ENCODE measurements around the gene EYS. TPM values are rescaled to one million over a fixed set of nuclear protein-coding genes. Genes with fewer than 3 reads are reported as not detected.
"Not testable (repeated sequence)": the region's sequence is repeated elsewhere in the genome, so short reads cannot be mapped to it uniquely, and the experiment has no call there.

The EYS gene
- total RNA-seq, 6 experiments from 2014 or later: 0.54 to 2.3 (median 0.74) TPM; not detected in 1

DNA sequence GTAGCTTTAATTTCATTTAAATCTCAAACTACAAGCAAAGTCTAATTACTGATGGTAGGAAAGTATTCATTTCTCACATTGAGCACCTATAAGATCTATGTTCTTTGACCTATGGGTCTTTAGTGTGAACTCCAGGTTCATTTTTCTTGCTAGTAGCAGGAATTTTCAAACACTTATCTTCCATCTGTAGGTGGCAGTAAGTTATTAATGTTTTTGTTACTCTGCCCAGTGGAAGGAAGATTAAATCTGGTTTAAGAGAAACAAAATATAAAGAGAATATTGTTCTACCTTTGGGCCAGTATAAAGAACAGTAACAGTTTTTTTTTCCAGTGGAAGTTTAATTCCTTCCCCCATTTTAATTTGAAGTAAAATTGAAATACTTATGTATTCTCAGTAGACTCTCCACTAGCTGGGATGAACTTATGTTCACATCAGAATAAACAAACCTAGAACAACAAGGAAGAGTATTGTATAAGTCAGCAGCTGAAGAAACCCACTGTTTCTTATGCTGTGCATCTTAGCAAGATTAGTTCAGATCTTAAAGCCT is 1743.2 kb downstream of the EYS start:
- intact Hi-C loops (cut with DNase I): no loop called here
- no peak for DNase-seq

DNA sequence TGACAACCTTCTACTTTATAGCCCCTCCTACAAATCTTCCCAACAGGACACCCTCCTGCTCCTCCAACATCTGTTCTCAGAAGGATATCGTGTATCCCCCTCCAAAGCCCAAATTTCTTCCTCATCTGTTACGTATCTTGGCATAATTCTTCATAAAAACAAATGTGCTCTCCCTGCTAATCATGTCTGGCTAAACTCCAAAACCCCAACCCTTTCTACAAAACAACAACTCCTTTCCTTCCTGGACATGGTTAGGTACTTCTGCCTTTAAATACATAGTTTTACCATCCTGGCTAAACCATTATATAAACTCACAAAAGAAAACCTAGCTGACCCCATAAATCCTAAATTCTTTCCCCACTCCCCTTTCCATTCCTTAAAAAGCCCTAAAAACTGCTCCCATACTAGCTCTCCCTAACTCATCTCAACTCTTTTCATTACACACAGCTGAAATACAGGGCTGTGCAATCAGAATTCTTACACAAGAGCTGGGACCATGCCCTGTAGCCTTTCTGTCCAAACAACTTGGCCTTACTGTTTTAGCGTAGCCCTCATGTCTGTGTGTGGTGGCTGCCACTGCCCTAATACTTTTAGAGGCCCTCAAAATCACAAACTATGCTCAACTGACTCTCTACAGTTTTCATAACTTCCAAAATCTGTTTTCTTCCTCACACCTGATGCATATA is 1753.5 kb downstream of the EYS start:
- intact Hi-C loops (cut with DNase I); H3K27ac ChIP-seq: not testable (repeated sequence)
- WGBS (ENCODE audit: insufficient coverage, low coverage, low lambda C conversion rate, missing lambda C conversion rate): 39% methylated on average over 3 of the region's 3 CpGs

More for the DNA sequence above, 1743.2 kb downstream of the EYS start:
- Histone ChIP-seq H3K4me1 (no peaks in the 10 kb centered on the region), H3K4me3 (no peak overlapping the region), H3K27me3 (no peaks in the 10 kb centered on the region), H3K9me3 (no peaks in the 10 kb centered on the region), H3K27ac (no peak overlapping the region), H3K36me3 (no peaks in the 10 kb centered on the region)
- ATAC-seq: peak in 2 of 4 donors; percentile 18 to 26
- no peak for TF ChIP-seq POLR2A (IDR thresholded peaks at IDR 0.05)
- TF ChIP-seq, protein P1, sequence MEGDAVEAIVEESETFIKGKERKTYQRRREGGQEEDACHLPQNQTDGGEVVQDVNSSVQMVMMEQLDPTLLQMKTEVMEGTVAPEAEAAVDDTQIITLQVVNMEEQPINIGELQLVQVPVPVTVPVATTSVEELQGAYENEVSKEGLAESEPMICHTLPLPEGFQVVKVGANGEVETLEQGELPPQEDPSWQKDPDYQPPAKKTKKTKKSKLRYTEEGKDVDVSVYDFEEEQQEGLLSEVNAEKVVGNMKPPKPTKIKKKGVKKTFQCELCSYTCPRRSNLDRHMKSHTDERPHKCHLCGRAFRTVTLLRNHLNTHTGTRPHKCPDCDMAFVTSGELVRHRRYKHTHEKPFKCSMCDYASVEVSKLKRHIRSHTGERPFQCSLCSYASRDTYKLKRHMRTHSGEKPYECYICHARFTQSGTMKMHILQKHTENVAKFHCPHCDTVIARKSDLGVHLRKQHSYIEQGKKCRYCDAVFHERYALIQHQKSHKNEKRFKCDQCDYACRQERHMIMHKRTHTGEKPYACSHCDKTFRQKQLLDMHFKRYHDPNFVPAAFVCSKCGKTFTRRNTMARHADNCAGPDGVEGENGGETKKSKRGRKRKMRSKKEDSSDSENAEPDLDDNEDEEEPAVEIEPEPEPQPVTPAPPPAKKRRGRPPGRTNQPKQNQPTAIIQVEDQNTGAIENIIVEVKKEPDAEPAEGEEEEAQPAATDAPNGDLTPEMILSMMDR (IDR thresholded peaks at IDR 0.05): peak in 1 of 4 donors; percentile 27

DNA sequence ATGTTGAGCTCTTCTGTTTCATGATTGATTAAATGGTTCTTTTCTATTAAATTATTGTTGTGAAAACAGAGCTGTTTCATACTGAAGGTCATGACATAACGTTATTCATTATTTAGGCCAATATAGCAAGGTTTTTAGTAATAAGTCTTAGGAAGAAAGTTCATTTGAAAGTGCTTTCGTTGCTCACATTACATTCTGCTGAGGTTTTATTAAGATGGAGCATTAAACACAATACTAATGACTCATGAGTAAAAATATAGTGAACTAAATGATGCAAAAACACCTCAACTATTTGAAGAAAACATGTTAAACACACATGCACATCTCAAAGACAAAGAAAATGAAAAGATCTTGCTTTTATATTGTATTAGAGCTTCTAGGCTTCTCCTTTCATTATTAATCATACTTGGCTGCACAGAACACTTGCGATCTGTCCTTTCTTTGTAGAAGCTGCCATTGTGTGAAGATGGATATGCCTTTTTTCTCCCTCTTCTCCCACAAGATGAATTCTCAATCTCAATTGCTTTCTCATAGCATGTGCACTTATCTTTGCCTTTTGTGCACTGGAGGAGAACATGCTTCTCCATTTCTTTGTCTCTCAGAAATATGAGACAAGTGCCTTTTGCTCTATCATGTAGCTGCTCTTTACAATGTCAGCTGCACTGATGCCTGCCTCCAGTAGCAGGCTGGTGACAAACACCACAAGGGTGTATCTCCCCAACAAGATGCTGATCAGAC is 1759.1 kb downstream of the EYS start:
- H3K36me3 ChIP-seq: no peaks in the 10 kb centered on the region
- ATAC-seq (no peak), DNase-seq (no peak)
- no peak overlapping the region for H3K27ac ChIP-seq
- H3K9me3 ChIP-seq: no peaks in the 10 kb centered on the region
- 58% methylated on average over 2 of the region's 3 CpGs for WGBS (ENCODE audit: insufficient coverage, low coverage, low lambda C conversion rate, missing lambda C conversion rate)
- intact Hi-C loops (cut with DNase I): no loop called here
- no peaks in the 10 kb centered on the region for H3K27me3 ChIP-seq
- no peak overlapping the region for H3K4me3 ChIP-seq
- H3K4me1 ChIP-seq: no peaks in the 10 kb centered on the region
- TF ChIP-seq, protein P1 (IDR thresholded peaks at IDR 0.05): no peak
- TF ChIP-seq POLR2A (IDR thresholded peaks at IDR 0.05): no peak

More for the DNA sequence above, 1753.5 kb downstream of the EYS start:
- H3K4me1 ChIP-seq, H3K9me3 ChIP-seq, H3K27me3 ChIP-seq, H3K4me3 ChIP-seq, H3K36me3 ChIP-seq: not testable (repeated sequence)
- DNase-seq (peak in 1 of 3 donors; percentile 54), ATAC-seq (peak in 1 of 4 donors; percentile 56)

DNA sequence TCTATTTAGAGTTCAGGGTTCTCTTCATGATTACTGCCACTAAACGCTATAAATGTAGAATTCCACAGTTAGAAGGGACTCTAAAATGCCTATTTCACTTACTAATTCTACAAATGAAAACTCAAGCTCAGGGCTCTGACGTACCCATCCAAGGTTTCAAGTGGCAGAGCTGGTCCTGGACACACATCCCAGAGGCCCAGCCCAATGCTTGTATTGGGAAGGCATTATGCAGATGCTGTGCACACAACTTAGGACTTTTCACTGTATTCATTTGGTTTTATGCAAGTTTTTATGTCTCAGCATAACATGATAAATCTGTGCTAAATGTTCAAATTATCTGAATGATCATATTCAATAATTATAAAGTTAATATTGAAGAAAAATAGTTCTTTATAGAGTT is 1761.0 kb downstream of the EYS start:
- Histone ChIP-seq H3K4me1 (peaks cover 0 to 6% (median 0%) of the 10 kb centered on the region in 4 donors), H3K27me3 (no peaks in the 10 kb centered on the region), H3K9me3 (no peaks in the 10 kb centered on the region), H3K27ac (no peak overlapping the region), H3K4me3 (no peak overlapping the region), H3K36me3 (no peaks in the 10 kb centered on the region)
- DNase-seq (no peak), ATAC-seq (no peak)
- TF ChIP-seq POLR2A (IDR thresholded peaks at IDR 0.05): no peak
- TF ChIP-seq, protein P1 (IDR thresholded peaks at IDR 0.05): no peak
- 47% methylated on average over 2 of the region's 2 CpGs for WGBS (ENCODE audit: insufficient coverage, low coverage, low lambda C conversion rate, missing lambda C conversion rate)
- intact Hi-C loops (cut with DNase I): no loop called here

DNA sequence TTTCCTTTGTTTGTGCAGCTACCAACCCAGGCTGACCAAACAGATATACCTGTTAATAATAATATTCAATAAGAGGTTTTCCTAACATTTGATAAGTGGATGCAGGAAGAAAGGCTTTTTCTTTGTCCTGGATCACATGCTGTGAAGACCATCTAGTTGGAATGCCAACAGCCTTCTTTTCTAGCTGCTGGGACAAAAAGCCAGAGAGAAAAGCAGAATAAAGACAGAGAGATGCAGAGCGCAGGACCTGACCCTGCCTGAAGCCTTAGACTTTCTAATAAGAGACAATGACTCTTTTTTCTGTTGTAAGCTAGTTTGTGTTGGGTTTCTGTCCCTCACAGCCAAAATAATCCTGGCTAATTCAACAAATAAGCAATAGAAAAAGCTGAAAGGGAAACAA is 1763.2 kb downstream of the EYS start:
- Histone ChIP-seq H3K4me3 (no peak overlapping the region), H3K9me3 (no peaks in the 10 kb centered on the region), H3K4me1 (peaks cover 0 to 6% (median 0%) of the 10 kb centered on the region in 4 donors), H3K27ac (no peak overlapping the region), H3K27me3 (no peaks in the 10 kb centered on the region), H3K36me3 (no peaks in the 10 kb centered on the region)
- TF ChIP-seq POLR2A (IDR thresholded peaks at IDR 0.05): no peak
- TF ChIP-seq, protein P1 (IDR thresholded peaks at IDR 0.05): no peak
- 86% methylated on average over 1 of the region's 1 CpG for WGBS (ENCODE audit: insufficient coverage, low coverage, low lambda C conversion rate, missing lambda C conversion rate)
- ATAC-seq (no peak), DNase-seq (no peak)
- intact Hi-C loops (cut with DNase I): no loop called here
